HG02642 (cell line): ENCODE data around the gene LBP.
"Not testable (repeated sequence)": the region's sequence is repeated elsewhere in the genome, so short reads cannot be mapped to it uniquely, and the experiment has no call there.

ENCODE experiments used
- ATAC-seq: cut with Tn5 transposase; IDR thresholded peaks from one replicate; pipeline ENCODE4 v1.9.1; 2021; ENCODE audit warnings: mild to moderate bottlenecking; ENCODE audit not compliant: unreplicated experiment, poor library complexity

LBP gene

DNA sequence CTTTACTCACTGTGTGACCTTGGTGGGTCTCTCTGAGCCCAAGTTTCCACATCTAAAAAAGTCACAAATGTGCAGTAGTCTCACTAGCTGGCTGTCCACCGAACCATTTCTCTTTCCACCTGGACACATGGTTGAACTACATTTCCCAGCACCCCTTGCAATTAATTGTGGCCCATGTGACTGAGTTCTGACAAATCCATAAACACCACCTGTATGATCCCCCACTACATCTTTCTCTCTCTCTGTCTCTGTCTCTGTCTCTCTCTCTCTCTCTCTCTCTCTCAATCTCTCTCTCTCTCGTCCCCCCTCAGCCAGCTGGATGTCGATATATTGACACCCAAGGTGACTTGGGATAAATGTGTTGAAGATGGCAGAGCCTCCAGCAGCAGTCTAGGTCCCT lies 46.1 kb downstream of the LBP start:
- ATAC-seq = no peak

DNA sequence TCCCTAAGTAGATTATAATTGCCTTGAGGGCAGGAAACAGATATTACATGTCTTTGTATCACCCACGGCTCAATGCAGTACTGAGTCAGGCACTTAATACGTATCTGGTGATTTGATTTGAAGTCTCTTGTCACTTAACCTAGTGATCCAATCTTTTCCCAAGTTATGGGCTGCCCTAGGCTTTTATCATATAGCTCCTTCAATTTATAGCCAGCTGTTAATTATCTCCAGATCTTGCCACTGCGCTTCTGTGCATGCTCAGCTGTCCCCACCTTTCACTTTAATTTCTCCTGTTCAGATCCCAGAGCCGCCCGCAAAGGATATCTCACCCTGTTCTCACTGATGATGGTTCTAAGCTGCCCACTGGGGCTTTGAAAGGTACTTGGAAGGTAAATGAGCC lies 47.0 kb downstream of the LBP start:
- ATAC-seq = no peak

DNA sequence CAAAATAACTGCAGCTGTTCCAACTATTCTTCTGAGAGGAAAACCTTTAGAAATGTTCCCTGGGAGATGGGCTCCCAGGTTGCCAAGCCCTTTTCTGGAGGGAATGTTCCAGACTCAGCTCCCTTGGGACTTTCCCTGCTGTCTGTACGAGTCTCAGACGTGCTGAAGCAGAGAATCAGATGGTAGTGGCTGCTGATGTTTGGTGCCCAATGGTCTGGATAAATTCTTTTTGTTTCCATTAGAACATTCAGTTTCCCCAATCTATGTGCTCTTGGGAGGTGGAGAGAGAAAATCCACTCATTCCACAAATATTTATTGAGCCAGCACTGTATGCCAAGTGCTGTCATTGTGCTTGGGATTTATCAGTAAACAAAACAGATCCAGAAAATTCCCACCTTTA lies 48.9 kb downstream of the LBP start:
- ATAC-seq = no peak

GRCh38 chr20:38395751-38396395 lies 49.6 kb downstream of the LBP start:
- not testable (repeated sequence) for ATAC-seq

- ATAC-seq = no peak
These were observed 55.8 kb downstream of the LBP start for GRCh38 chr20:38402089-38402488.

DNA sequence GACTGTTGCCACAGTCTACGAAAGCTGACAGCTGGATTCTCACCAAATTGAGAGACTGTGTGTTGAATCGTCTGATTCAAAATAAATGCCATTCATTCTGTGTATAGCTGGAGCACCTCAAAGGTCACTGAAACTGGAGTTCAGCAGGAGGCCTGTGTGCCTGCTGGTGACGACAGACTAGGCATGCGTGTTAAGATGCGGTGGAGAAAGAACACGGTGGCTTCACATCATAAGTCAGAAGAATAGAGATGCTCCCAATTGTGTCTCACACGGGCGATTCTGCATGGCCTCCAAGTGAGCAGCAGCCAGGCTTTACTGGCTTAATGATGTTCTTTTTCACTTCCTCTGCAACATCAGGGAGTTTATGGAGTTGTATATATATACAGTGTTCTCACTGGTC lies 56.5 kb downstream of the LBP start:
- no peak for ATAC-seq

DNA sequence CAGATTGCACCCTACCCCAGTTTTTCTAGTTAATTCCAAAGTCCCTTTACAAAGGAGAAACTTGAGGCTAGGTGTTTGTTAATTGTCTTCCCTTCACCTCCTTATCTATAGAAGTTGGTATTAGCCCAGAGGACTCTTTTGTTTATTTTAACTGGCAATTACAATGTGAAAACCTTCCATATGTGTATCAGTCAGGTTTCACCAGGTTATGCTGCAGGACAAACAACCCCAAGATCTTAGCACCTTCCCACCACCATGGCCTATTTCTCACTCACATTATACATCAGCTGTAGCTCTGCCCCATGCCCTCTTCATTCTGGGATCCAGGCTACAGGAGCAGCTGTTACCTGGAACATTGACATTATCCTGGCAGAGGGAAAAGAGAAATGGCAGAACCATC lies 57.7 kb downstream of the LBP start:
- no peak for ATAC-seq

GRCh38 chr20:38405132-38405531 lies 58.9 kb downstream of the LBP start:
- ATAC-seq = no peak

GRCh38 chr20:38406476-38406875 lies 60.2 kb downstream of the LBP start:
- ATAC-seq = no peak

DNA sequence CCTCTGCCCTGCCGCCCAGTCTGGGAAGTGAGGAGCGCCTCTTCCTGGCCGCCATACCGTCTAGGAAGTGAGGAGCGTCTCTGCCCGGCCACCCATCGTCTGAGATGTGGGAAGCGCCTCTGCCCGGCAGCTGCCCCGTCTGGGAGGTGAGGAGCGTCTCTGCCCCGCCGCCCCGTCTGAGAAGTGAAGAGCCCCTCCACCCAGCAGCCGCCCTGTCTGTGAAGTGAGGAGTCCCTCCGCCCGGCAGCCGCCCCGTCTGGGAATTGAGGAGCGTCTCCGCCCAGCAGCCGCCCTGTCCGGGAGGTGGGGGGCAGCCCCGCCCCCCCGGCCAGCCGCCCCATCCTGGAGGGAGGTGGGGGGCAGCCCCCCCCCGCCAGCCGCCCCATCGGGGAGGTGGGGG lies 61.0 kb downstream of the LBP start:
- no peak for ATAC-seq

DNA sequence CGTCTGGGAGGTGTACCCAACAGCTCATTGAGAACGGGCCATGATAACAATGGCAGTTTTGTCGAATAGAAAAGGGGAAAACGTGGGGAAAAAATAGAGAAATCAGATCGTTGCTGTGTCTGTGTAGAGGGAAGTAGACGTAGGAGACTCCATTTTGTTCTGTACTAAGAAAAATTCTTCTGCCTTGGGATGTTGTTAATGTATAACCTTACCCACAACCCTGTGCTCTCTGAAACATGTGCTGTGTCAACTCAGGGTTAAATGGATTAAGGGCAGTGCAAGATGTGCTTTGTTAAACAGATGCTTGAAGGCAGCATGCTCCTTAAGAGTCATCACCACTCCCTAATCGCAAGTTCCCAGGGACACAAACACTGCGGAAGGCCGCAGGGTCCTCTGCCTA lies 61.5 kb downstream of the LBP start:
- ATAC-seq = not testable (repeated sequence)

DNA sequence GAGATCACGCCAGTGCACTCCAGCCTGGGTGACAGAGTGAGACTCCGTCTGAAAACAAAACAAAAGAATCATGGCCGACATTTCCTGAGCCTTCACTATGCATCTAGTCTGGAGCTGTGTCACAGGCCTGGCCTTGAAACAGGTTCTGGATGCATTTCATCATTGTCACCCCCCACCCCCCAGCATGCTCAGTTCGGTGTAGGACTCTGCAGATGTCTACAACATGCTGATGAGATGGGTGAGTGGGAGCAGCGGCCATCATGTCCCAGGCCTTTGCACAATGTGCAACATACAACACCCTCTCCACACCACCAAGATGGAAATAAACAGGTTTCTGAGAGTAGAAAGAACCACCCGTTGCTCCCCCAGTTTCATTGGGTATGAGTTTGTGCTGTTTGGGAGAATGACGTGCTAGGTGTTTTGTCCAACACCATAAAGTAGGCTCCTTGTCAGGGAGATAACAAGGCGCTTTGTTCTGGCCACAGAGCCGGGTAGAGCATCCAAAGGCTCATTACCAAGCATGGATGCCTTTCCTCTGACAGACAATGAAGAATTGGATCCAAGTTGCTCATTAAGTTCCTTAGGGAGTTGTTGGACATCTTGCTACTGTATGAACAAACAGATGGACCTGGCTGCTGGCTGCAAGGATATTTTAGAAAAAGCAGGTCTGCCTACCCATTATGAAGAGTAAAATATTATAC lies 66.7 kb downstream of the LBP start:
- ATAC-seq = no peak

DNA sequence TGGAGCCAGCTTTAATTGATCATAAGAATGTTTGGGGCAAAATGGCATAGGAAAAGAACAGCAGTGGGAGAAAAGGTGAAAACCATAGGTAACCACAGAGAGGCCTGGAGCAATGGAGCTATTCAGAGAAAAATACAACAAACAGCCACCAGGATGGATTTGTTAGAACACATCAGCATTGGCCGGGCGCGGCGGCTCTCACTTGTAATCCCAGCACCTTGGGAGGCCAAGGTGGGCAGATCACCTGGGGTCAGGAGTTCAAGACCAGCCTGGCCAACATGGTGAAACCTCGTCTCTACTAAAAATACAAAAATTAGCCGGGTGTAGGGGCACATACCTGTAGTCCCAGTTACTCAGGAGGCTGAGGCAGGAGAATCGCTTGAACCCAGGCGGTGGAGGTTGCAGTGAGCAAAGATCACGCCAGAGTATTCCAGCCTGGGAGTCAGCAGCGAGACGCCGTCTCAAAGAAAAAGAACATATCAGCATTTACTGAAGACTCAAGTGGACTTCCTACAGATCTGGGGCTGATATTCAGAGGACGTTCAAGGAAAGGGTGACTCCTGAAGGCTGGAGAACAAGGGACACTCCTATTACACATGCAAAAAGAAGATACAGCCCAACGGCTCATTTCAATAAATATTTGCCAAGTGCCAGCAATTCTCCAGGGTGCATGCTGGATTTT lies 68.6 kb downstream of the LBP start:
- no peak for ATAC-seq

DNA sequence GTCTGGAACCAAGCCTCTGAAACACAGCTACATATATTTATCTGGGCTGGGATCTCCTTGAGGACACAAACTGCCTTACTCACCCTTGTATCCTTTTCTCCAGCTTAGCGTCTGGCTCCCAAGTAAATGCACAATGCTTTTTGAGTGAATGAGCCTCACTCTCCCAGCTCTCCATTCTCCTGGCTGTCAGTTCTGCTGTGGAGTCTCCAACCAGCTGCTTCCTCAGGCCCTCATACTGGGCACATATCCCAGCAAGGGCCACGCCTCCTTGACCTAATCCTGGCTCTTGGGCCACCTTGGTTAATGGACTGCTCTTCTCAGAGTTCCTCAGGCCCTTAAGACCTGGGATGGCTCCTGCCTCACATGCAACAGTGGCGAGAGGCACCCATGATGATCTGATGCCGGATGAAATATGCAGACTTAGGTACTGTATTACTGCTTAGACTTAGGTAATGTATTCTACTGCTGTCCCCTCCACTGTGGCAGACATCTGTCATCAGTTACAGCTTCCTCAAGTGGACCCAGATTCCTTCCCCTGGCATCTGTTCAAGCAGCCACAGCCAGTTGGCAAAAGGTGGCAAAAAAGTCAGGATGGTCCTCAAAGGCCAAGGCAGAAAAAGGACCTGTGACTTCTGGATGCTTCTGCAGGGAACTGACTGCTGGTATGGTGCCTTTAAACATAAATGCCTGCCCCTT lies 72.4 kb downstream of the LBP start:
- no peak for ATAC-seq

- no peak for ATAC-seq
These were observed 74.3 kb downstream of the LBP start for GRCh38 chr20:38420388-38421085.

DNA sequence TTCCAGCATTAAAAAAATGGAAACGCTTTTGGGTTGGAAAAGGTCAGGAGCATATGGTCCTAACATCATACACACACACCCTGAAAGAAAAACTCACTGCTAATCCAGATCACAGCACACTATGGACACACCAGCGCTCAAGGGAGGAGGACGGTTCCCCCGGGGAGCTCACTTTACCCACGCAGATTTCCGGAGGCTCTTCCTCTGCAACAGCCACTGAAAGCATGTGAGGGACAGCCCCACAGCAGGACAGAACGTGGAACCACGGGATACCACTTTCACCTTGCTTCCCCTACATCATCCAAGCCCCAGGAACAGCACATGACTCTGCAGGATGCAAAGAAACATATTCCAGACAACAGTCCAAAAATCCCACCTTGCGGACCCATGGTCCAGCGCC lies 75.6 kb downstream of the LBP start:
- ATAC-seq = no peak

DNA sequence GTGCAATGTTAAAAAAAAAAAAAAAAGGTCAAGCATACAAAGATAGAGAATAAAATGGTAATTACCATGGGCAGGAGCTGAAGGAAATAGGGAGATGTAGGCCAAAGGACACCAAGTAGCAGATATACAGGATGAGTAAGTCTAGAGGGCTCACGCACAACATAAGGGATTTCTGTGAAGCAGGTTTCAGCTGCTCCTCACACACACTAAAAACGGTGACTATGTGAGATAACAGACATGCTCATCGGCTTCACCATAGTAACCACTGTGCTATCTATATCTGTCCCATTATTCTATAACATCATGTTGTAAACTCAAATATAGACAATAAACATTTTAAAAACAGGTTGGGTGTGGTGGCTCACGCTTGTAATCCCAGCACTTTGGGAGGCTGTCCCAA lies 77.3 kb downstream of the LBP start:
- ATAC-seq = no peak

DNA sequence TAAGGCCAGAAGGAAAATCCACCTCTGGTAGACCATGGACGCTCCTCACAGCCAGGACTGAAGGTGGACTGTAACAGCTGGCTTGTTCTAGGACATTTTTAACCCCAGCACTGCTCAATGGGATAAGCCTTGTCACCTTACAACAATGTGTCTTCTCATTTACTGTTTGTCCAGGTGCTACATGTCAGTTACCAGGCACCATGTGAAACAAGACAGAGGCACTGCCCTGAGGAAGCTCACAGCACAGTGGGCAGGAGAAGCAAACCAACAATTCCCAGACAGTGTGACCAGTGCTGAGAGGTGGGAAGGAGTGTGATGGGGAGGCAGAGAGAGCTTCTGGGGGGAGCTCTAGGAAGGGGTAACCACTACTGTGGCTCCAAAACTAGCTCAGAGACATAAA lies 78.1 kb downstream of the LBP start:
- no peak for ATAC-seq

DNA sequence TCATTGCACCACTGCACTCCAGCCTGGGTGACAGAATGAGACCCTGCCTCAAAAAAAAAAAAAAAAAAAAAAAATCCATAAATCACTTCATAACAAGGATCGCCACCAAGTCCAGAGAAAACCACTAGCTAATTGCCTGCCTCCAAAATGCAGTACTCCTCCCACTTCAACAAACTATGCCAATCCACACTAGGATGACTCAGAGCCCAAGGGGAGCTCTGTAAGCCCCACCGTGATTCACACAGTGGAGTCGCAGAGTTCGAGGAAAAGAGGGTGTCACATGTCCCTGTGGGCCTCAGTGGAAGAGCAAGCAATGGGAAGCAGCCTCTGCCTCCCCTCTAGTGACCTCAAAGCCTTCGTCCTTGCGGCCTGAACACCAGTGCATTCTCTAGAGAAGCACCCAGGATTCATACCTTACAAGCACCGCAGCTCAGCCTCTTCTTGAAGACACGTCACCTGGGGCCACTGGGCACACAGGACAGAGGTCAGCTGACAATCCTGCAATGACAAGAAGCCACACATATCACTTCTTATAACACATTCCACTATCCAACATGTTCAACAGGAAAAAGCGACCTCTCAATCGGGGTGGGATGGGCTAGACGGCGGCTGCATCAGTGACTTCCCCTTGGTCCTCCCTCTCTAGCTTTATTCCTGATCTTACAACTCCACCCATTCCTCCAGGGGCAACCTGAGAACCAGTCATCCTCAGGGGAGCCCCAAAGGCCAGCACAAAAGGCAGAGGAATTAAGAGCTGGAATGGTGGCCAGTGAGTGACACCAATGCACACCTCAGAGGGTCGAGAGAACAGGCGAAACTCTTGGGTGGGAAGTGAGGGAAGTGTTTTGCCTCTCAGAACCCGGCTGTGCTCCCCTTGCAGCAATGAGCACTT lies 80.0 kb downstream of the LBP start:
- ATAC-seq = no peak
